ENCODE measurements around the gene LCN6.

DNA sequence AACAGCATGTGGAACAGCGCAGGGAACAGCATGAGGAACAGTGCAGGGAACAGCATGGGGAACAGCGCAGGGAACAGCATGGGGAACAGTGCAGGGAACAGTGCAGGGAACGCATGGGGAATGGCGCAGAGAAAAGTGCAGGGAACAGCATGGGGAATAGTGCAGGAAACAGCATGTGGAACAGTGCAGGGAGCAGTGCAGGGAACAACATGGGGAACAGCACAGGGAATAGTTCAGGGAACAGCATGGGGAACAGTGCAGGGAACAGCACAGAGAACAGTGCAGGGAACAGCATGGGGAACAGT is 7.8 kb upstream of the LCN6 start:
- TF ChIP-seq NR1H2 (CRISPR knock-in tag; IDR thresholded peaks at IDR 0.05) (no peak), ZNF121 (CRISPR knock-in tag; IDR thresholded peaks at IDR 0.05) (no peak), ZNF416 (CRISPR knock-in tag; IDR thresholded peaks at IDR 0.05) (no peak), NFYB (CRISPR knock-in tag; conservative IDR thresholded peaks at IDR 0.05; ENCODE audit: low read depth) (no peak)
- TF ChIP-seq, protein P1, sequence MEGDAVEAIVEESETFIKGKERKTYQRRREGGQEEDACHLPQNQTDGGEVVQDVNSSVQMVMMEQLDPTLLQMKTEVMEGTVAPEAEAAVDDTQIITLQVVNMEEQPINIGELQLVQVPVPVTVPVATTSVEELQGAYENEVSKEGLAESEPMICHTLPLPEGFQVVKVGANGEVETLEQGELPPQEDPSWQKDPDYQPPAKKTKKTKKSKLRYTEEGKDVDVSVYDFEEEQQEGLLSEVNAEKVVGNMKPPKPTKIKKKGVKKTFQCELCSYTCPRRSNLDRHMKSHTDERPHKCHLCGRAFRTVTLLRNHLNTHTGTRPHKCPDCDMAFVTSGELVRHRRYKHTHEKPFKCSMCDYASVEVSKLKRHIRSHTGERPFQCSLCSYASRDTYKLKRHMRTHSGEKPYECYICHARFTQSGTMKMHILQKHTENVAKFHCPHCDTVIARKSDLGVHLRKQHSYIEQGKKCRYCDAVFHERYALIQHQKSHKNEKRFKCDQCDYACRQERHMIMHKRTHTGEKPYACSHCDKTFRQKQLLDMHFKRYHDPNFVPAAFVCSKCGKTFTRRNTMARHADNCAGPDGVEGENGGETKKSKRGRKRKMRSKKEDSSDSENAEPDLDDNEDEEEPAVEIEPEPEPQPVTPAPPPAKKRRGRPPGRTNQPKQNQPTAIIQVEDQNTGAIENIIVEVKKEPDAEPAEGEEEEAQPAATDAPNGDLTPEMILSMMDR (IDR thresholded peaks at IDR 0.05), result no peak
- TF ChIP-seq, protein P2, sequence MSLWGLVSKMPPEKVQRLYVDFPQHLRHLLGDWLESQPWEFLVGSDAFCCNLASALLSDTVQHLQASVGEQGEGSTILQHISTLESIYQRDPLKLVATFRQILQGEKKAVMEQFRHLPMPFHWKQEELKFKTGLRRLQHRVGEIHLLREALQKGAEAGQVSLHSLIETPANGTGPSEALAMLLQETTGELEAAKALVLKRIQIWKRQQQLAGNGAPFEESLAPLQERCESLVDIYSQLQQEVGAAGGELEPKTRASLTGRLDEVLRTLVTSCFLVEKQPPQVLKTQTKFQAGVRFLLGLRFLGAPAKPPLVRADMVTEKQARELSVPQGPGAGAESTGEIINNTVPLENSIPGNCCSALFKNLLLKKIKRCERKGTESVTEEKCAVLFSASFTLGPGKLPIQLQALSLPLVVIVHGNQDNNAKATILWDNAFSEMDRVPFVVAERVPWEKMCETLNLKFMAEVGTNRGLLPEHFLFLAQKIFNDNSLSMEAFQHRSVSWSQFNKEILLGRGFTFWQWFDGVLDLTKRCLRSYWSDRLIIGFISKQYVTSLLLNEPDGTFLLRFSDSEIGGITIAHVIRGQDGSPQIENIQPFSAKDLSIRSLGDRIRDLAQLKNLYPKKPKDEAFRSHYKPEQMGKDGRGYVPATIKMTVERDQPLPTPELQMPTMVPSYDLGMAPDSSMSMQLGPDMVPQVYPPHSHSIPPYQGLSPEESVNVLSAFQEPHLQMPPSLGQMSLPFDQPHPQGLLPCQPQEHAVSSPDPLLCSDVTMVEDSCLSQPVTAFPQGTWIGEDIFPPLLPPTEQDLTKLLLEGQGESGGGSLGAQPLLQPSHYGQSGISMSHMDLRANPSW (CRISPR knock-in tag; conservative IDR thresholded peaks at IDR 0.05; ENCODE audit: low read depth), result no peak

All from WTC11 (cell line).